AG20443 (cell line): ENCODE data around the gene MCTP2.
A peak's percentile ranks its signal among the peaks of the same experiment; 100 is the strongest.

Experiments
- DNase-seq: peaks from one replicate; pipeline ENCODE4 v3.0.0; 2012; ENCODE audit warnings: low spot score, mixed read lengths

The MCTP2 gene

DNA sequence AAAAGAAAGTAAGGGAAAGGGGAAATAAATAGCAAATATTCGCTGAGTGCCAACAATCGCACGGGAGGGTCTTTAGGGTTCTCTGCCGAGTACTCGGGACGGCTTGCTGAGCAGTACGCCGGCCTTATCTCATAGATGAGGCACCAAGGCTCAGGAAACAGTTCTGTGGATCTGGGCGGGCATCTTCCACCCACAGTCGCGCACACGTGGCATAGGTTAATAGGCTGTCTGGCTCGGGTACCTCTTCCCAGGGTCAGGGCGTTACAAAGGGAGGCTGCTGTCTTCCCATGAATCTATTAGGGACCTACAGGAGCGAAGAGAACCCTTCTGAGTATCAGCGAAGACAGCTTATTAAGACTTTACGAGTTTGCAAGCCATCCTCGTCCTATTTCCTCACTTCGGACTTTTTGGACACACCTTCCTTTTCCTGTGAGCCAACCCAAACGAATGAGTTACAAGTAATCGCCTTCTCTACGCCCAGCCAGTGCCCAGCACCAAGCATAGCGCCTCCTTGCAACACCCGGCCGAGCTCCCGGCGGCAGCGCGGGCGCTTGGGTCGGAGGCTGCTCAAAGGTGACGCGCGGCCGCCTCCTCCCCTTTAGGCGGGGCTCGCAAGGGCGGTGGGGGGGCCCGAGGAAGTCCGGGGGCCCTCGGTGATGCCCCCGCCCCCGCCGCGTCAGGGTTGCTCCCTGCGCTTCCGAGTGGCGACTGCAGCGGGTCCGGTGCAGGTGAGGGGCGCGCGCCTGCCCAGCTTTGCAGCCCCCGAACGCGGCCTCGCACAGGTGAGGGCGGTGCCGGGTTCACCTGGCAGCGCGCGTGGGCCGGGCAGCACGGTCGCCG is at the start of gene MCTP2:
TSS of gene MCTP2 (plus strand) at position 679 of the 840 bp plus-strand sequence. CDS start 66,705 bp downstream, outside the sequence.
- DNase-seq, result peak; percentile 77

DNA sequence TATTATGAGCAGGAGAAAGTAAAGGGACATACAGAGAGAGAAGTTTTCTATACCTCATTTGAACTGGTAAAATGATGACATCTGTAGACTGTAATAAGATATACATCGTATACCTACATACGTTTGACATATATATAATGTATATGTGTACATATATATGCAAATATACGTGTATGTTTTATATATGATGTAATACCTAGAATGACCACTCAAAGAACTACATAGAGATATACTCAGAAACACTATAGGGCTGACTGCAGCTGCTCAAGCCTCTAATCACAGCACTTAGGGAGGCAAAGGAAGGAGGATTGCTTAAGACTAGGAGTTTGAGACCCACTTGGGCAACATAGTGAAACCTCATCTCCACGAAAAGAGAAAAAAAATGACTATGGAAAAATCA is 48.5 kb upstream of the MCTP2 start:
- DNase-seq, result no peak

GRCh38 chr15:94185547-94186236 is 45.7 kb upstream of the MCTP2 start:
- DNase-seq, result no peak

DNA sequence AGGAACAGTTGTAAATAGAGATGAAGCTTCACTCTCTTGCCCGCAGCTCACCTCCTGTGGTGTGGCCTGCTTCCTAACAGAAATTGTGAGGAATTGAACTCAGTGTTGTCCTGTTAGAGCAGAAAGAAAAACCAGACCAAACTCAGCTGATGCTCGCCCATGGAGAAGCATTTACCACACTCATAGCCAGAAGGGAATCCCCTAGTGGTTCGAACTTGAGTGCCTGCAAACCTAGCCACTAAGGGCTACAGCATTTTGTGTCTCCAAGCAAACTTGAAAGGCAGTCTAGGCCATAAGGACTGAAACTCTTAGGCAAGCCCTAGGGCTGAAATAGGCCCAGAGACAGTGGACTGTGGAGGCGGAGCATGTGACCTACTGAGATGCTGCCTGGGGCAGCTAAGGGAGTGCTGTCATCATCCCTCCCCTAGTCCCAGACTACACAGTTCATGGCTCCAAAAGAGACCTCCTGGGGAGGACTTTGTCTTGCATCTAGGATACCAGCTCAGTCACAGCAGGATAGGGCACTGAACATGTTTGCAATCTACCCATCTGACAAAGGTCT is 44.5 kb upstream of the MCTP2 start:
- no peak for DNase-seq

DNA sequence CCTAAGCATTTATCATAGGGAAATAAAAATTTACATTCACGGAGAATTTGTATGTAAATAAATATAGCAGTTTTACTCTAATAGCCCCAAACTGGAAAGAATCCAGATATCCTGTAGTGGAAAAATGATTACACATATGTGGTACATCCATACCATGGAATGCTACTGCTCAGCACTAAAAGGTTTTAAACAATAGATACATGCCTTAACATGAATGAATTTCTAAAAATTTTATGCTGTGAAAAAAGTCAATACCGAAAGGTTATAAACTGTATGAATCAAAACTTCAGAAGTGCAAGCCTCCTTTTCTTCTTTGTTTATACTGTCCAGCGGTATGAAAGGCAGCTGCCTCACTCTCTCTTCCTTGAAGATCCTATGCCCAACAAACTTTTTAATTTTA is 37.5 kb upstream of the MCTP2 start:
- no peak for DNase-seq

DNA sequence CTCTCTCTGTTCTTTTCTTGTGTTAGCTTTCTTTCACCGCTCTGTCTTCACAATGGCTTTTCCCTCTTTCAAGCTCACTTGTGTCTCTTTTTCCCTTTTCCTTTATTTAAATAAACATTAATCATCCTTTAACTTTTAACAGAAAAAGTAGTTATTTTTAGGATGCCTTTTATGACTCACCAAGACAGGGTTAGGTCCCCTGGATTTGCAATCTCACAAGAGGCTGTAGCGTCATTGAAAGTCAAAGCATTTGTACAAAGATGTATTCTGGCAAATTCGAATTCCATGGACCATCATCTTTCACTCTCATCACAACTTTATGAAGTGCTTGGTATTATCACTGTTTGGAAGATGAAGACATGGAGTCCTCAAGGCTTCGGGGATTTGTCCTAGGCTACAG is 34.8 kb upstream of the MCTP2 start:
- no peak for DNase-seq

DNA sequence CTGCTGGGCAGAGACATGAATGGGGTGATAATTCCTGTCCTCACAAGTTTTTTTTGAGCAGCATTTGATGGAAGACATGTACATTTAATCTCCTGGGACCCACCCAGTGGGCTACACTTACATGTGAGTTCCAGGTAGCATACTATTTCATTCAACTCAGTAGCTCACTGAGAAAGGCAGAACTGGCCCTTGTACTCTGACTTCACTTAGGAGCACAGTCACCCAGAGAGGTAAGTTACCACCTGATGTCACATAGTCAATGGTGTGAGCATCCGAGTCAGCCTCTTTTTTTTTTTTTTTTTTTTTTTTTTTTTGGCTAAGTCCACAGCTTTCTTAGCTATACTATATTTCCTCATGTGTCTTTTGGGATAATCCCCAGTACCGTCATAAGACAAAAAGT is 32.7 kb upstream of the MCTP2 start:
- no peak for DNase-seq

DNA sequence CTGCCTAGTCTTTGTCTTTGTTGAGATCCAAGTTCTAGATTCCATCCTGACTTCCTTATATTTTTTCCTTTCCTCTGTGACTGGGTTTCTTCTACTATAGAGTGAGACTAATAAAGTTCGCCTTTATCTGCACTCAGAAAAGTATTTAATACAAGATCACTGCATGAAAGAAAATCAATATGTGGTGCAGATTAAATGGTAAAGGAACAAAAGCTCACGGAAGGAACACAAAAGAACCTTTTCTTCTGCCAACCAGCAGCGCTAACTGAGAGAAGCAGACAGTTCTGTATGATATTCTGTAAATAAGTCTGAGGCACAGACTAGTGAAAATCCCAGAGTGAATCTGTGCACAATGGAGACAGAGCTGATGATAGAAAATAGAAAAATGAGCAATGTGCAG is 31.6 kb upstream of the MCTP2 start:
- no peak for DNase-seq

- DNase-seq, result no peak
Observed at GRCh38 chr15:94203306-94203705, 28.1 kb upstream of the MCTP2 start.

- DNase-seq, result no peak
Observed at GRCh38 chr15:94205366-94205765, 26.0 kb upstream of the MCTP2 start.

DNA sequence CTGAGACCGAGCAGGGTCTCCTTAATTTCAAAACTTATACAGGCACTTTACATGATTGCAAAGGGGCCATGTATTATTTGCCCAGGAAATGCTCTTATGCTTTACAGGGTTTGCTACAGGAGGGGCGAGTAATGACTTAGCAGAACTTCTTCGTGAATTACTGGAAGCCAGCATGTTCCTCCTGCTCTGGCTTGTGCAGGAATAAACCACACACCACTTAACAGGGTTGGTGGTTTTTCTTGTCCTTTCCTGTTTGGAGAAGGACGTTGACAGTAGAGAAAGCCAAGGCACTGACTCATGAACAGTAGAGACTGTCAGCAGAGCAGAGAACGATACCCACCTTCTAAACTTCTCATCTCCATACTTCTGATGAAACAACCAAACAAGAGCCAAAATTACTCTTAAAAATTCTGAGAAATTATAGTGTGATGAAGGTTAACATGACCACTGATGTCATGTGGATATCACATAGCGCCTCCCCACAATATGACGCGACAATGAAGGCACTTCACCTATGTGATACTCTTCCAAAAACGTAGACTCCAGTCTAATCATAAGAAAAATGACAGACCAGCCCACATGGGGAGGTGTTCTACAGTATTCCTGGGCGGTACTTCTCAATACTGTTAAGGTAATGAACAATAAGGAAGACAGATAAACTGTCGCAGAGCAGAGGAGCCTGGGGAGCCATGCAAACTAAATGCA is 24.7 kb upstream of the MCTP2 start:
- DNase-seq, result peak; percentile 41

DNA sequence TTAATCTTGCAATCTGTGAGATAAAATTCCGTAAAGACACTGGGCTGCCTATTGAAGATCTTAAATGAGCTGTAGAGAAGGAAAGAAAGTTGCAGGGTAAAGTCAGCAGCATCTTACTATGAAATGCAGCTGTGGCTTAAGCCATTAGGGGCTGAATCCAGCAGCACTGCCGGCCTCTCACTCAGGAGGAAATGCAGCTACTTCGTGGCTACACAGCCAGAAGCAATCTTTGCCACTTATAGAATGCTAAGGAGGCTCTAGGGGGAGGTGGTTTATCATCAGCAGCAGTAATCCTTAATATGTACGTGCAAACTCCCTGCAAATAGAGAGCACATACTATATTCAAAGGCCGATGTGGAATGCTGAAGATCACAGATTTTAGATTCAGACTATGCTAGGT is 19.1 kb upstream of the MCTP2 start:
- no peak for DNase-seq

DNA sequence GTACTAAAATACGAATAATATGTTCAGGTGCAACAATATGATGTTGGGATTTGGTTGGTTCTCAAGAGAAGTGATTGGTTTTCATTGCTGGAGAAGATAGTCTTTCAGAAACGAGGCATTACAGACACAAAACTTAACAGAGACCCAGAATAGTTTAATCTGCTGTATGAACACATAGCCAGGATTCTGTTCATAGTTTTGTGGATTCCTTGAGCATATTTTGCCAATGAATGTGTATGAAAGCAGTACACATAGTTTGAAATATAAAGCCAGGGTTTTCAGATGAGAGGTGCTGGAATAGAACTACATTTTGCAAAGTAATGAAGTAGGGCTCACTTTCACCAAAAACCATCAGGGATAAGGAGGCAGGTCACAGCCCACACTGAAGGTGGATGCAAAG is 5.7 kb upstream of the MCTP2 start:
- peak; percentile 14 for DNase-seq

- DNase-seq, result no peak
Observed at GRCh38 chr15:94228611-94229010, 2.8 kb upstream of the MCTP2 start.

GRCh38 chr15:94229591-94230369 is 1.6 kb upstream of the MCTP2 start:
- no peak for DNase-seq

DNA sequence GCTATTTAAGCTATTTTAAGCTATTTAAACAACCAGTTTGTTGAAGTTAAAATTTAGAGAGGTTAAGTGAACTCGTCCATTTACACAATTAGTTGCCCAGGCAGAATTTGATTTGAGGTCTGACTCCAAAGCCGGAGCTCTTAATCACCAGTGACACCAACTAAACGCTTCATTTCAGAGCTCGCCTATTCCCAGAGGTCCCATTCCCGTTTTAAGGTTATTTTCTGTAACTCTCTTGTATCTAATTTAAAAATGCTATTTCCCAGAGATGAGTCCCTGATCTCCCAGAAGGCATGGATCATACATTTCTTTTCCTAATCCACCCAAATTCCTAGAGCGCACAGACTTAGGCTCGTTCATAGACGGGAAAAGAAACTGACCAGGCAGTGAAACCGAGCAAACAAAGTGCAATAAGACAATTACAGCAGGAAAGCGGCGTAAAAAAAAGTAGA is 904 bp upstream of the MCTP2 start:
- peak; percentile 22 for DNase-seq

DNA sequence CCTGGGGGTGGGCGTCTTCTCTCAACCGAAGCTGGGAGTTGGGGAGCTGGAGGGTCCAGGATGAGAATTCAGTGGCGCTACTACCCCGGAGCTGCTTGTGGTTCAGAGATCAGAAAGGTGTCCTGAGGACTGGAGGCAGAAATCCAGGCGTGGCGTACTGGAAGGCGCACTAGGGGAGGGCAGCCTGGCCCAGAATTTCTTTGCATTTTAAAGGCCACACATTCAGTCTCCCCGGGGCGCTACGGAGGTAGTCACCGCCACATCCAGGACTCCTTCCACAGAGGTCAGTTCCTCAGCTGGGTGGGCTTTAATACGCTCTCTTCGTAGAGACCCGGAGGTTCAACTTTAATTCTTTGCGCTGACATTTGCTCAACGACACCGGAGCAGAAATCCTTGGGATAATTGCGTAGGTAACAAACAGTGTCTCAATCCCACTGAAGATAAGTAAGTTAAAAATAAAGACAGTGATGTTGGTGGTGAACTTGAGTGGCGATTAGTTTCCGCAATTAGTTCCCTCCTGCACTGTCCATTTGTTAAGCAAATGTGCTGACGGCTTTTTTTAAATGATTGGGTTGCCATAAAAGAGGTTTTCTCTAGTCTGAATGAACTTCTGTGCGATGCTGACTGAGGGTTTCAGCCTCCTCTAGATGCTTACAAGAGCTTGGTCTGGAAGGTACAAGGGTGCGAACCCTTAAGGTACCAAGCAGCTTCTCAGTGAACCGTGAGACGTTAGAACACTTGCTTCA is 535 bp downstream of the MCTP2 start:
- DNase-seq, result peak; percentile 15

DNA sequence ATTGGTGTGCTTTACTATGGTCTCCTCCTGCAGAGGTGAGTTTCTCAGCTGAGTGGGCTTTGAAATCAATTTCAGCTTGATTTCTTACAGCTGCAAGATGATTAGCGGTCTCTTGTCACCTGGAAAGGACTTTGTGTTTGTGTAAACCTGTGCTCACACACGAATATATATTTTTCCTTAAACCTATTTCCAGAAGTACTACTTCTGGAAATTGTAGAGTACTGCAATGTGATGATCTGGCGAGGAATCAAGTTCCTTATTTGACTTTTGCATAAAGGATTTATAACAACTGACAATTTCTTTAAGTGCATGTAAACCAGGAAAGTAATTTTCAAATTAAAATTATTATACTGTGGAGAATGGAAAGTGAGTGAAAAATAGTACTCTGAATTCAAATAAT is 2.1 kb downstream of the MCTP2 start:
- no peak for DNase-seq

GRCh38 chr15:94234300-94234699 is 2.9 kb downstream of the MCTP2 start:
- no peak for DNase-seq

DNA sequence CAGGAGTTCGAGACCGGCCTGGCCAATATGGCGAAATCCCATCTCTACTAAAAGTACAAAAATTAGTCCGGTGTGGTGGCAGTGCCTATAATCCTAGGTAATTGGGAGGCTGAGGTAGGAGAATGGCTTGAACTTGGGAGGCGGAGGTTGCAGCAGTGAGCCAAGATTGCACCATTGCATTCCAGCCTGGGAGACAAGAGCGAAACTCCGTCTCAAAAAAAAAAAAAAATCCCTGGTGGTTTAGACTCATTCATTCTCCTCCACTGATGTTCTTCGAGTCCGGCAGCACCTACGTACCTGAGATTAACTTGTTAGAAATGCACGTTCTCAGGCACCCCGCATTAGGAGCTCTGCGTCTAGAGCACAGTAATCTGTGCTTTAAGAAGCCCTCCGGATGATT is 3.7 kb downstream of the MCTP2 start:
- no peak for DNase-seq

DNA sequence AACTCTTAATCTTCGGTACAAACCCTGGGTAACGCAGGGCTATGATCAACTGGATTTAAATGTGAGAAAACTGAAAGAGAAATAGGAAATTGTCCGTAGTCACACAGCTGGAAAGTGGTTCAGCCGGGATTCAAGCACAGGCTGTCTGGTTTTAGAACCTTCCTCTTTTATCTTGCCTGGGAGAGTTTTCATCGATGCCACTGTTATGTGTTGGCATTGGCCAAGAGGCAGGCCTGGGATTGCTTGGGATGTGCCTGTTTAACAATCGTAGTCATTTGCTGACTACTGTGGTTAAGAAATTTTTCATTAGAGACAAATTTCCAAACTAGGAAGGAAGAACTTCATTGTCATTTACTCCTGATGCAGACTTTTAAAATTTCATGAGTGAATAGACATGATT is 4.3 kb downstream of the MCTP2 start:
- no peak for DNase-seq
